Common myeloid progenitor, CD34-positive (primary cell): ENCODE measurements around the gene GALT. TPM values are rescaled to one million over a fixed set of nuclear protein-coding genes. Genes with fewer than 3 reads are reported as not detected.

Experiments
- CTCF ChIA-PET: fragments of 350-600 bp; sonication (Branson Sonifier 250); formaldehyde crosslinking; loops from one replicate; lab custom pipeline; 2021; ENCODE audit warnings: antibody characterized with exemption; lab: Charles Lee
- POLR2A ChIA-PET: fragments of 350-600 bp; sonication (Branson Sonifier 250); formaldehyde crosslinking; loops from one replicate; lab custom pipeline; 2021; ENCODE audit warnings: antibody characterized with exemption; lab: Charles Lee
- DNase-seq, 3 donors: peaks; one replicate each; pipeline versions ENCODE4 v3.0.0 to v3.0.0-alpha.2; 2013
- H3K27ac ChIP-seq, 2 experiments: 1 replicate in 1 of 2; 2 replicates in 1 of 2; pipeline ENCODE4 v1.7.0; 2013; ENCODE audit warnings: inconsistent platforms in 2 of 2, low read length in 2 of 2, mild to moderate bottlenecking in 2 of 2, low read depth in 1 of 2, moderate library complexity in 1 of 2; ENCODE audit not compliant: severe bottlenecking in 2 of 2, insufficient read depth in 1 of 2, poor library complexity in 1 of 2
- H3K27me3 ChIP-seq, 5 experiments: replicated peaks in 2 of 5; 1 replicate in 3 of 5; 2 replicates in 2 of 5; pipeline versions ENCODE4 v1.6.1 to v1.7.0; 2013; ENCODE audit warnings: low read length in 4 of 5, mild to moderate bottlenecking in 2 of 5, moderate library complexity in 2 of 5, inconsistent platforms in 1 of 5; ENCODE audit not compliant: insufficient read depth in 5 of 5, control insufficient read depth in 4 of 5
- H3K36me3 ChIP-seq, 4 experiments: 1 replicate in 2 of 4; 2 replicates in 2 of 4; pipeline versions ENCODE4 v1.6.1 to v1.7.0; 2013; ENCODE audit warnings: low read length in 3 of 4, control low read depth in 1 of 4, mild to moderate bottlenecking in 1 of 4; ENCODE audit not compliant: control insufficient read depth in 4 of 4, insufficient read depth in 4 of 4
- H3K4me1 ChIP-seq, 4 experiments: 1 replicate in 3 of 4; 2 replicates in 1 of 4; pipeline versions ENCODE4 v1.6.1 to v1.7.1; 2013; ENCODE audit warnings: low read length in 3 of 4, mild to moderate bottlenecking in 3 of 4, control low read depth in 1 of 4, inconsistent platforms in 1 of 4, moderate library complexity in 1 of 4; ENCODE audit not compliant: control insufficient read depth in 4 of 4, insufficient read depth in 4 of 4; ENCODE audit errors: control extremely low read depth in 1 of 4
- H3K4me3 ChIP-seq, 7 experiments: 1 replicate in 4 of 7; 2 replicates in 3 of 7; pipeline versions ENCODE4 v1.5.1 to v1.7.0; 2013; ENCODE audit warnings: mild to moderate bottlenecking in 7 of 7, low read length in 6 of 7, moderate library complexity in 6 of 7, inconsistent platforms in 2 of 7, low read depth in 2 of 7, control low read depth in 1 of 7; ENCODE audit not compliant: insufficient read depth in 4 of 7, control insufficient read depth in 1 of 7; ENCODE audit errors: extremely low read depth in 1 of 7
- H3K9me3 ChIP-seq, 5 experiments: 1 replicate in 4 of 5; 2 replicates in 1 of 5; pipeline versions ENCODE4 v1.6.1 to v1.7.1; 2013; ENCODE audit warnings: low read length in 4 of 5, mild to moderate bottlenecking in 2 of 5, inconsistent platforms in 1 of 5, low read depth in 1 of 5, moderate library complexity in 1 of 5; ENCODE audit not compliant: control insufficient read depth in 4 of 5, insufficient read depth in 2 of 5; ENCODE audit errors: control extremely low read depth in 1 of 5
- WGBS: methylation state at CpG from one replicate; pipeline ENCODE4 v1.1.5; 2013; ENCODE audit not compliant: insufficient coverage; 5-methylcytosine and 5-hydroxymethylcytosine counted together
- polyA plus RNA-seq: library from polyadenylated mRNA; unstranded; fragments of 120-200 nt; gene quantifications from one replicate; pipeline ENCODE4 v1.2.1, GENCODE V29; 2013

Gene GALT
- polyA plus RNA-seq = 49.4 TPM

- no peaks in the 10 kb centered on the region for H3K9me3 ChIP-seq
- peaks cover 6 to 36% (median 17%) of the 10 kb centered on the region in 4 experiments for H3K36me3 ChIP-seq
- H3K4me3 ChIP-seq = peak within 1 kb of the TSS; percentile 69 to 90 (median 82)
- ChIA-PET POLR2A (no interaction called here), CTCF (interaction anchor here (1.0 to 7.8 kb wide), 9 partner anchors 10 to 54 kb away, joined by 3 to 96 read pairs (median 4); partner anchors contain the start of genes CCL27, DCTN3 and SIGMAR1)
- WGBS = 8% methylated on average over 36 of the region's 43 CpGs
- DNase-seq = peak; percentile 91 to 95 (median 95)
- H3K27ac ChIP-seq = peak within 1 kb of the TSS; percentile 46 to 78
- H3K27me3 ChIP-seq = no peaks in the 10 kb centered on the region
- peaks cover 9 to 21% (median 19%) of the 10 kb centered on the region in 4 experiments for H3K4me1 ChIP-seq
Observed at GRCh38 chr9:34646211-34647083, at the start of gene GALT. TSS of gene GALT (plus strand) at chr9:34646675. CDS start at chr9:34646705, 30 bp downstream.

DNA sequence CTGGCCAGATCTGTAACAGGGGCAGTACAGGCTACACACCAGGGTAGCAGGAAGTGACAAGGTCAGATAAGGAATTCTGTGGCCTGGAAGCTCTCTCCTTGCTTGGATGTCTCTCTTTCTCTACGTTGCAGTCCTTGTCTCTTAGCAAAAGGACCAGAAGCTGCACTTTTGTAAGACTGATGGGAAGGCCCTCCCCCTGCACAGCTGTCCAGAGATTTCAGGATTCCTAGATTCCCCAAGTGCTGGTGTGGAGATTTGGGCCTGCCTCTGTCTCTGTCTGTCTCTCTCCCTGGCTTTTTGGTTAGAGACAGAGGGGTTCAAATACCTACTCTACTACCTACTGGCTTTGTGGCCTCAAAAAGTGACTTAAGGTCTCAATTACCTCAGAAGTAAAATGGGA, 46.9 kb upstream of the GALT start:
- H3K9me3 ChIP-seq = no peaks in the 10 kb centered on the region
- CTCF ChIA-PET = interaction anchor here (0.6 to 1.9 kb wide), 7 partner anchors 8 to 196 kb away, joined by 3 to 7 read pairs (median 3); partner anchors contain the start of gene SIGMAR1
- 67% methylated on average over 1 of the region's 1 CpG for WGBS

GRCh38 chr9:34600908-34601307, 45.6 kb upstream of the GALT start:
- no peak overlapping the region for H3K27ac ChIP-seq
- 13% methylated on average over 1 of the region's 1 CpG for WGBS
- POLR2A ChIA-PET = no interaction called here

More for the DNA sequence above, 46.9 kb upstream of the GALT start:
- no peak for DNase-seq
- Histone ChIP-seq H3K4me3 (no peak overlapping the region), H3K27ac (no peak overlapping the region), H3K27me3 (peaks cover 0 to 21% (median 9%) of the 10 kb centered on the region in 5 experiments), H3K4me1 (no peaks in the 10 kb centered on the region), H3K36me3 (no peaks in the 10 kb centered on the region)
- POLR2A ChIA-PET = no interaction called here

DNA sequence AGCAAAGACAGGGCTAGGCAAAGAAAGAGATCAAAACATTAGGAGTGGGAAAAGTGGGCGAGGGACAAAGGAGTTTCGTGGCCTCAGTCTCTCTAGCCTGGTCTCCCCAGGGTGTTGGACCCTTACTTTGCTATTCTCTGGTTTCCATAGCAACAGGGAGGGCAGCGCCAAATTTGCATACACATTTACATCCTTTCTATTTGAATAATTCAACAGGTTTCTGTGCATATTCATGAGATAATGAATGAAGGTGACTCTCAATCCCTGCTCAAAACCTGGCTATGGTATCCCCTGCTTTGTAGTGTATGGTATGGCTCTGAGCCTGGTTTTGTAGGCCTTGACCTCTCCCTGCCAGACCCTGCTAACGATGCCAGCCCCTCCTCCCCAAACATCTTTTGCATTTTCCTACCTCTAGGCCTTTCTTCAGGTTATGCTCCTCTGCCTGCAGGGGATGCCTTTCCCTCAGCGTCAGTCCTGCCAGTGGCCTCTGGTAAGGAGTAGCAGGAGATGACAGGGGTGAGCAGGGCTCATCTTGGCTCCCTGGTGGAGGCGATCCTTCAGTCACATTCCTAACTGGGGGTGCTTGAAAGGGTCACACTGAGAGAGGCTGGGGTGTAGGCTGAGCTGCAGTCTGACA, 44.4 kb upstream of the GALT start:
- ChIA-PET CTCF (interaction anchor here (0.9 to 17.0 kb wide), 13 partner anchors 7 to 270 kb away, joined by 3 to 293 read pairs (median 6); partner anchors contain the start of genes ARID3C, RPP25L and SIGMAR1), POLR2A (interaction anchor here (0.7 kb wide), 1 partner anchor 198 kb away, joined by 3 read pairs; no protein-coding TSS in a partner anchor)
- no peak for DNase-seq
- peaks cover 0 to 15% (median 10%) of the 10 kb centered on the region in 5 experiments for H3K27me3 ChIP-seq
- no peaks in the 10 kb centered on the region for H3K9me3 ChIP-seq
- 100% methylated on average over 4 of the region's 6 CpGs for WGBS
- H3K4me3 ChIP-seq = no peak overlapping the region
- no peaks in the 10 kb centered on the region for H3K4me1 ChIP-seq
- H3K36me3 ChIP-seq = no peaks in the 10 kb centered on the region
- H3K27ac ChIP-seq = no peak overlapping the region

More at GRCh38 chr9:34600908-34601307, 45.6 kb upstream of the GALT start:
- CTCF ChIA-PET = interaction anchor here (0.6 to 1.9 kb wide), 9 partner anchors 8 to 315 kb away, joined by 3 to 7 read pairs (median 3); no protein-coding TSS in a partner anchor
- no peak for DNase-seq
- no peaks in the 10 kb centered on the region for H3K4me1 ChIP-seq
- H3K4me3 ChIP-seq = no peak overlapping the region
- no peaks in the 10 kb centered on the region for H3K9me3 ChIP-seq
- H3K36me3 ChIP-seq = no peaks in the 10 kb centered on the region
- peaks cover 0 to 23% (median 12%) of the 10 kb centered on the region in 5 experiments for H3K27me3 ChIP-seq

- Histone ChIP-seq H3K4me1 (no peaks in the 10 kb centered on the region), H3K27ac (no peak overlapping the region), H3K9me3 (no peaks in the 10 kb centered on the region), H3K4me3 (no peak overlapping the region), H3K27me3 (peaks cover 0 to 14% (median 7%) of the 10 kb centered on the region in 5 experiments), H3K36me3 (no peaks in the 10 kb centered on the region)
- 52% methylated on average over 3 of the region's 4 CpGs for WGBS
- DNase-seq = peak; percentile 68 to 88 (median 80)
- POLR2A ChIA-PET = no interaction called here
- CTCF ChIA-PET = interaction anchor here (0.6 to 17.0 kb wide), 27 partner anchors 10 to 270 kb away, joined by 3 to 293 read pairs (median 5); partner anchors contain the start of genes ARID3C and SIGMAR1
Observed at GRCh38 chr9:34603610-34604231, 42.8 kb upstream of the GALT start.

DNA sequence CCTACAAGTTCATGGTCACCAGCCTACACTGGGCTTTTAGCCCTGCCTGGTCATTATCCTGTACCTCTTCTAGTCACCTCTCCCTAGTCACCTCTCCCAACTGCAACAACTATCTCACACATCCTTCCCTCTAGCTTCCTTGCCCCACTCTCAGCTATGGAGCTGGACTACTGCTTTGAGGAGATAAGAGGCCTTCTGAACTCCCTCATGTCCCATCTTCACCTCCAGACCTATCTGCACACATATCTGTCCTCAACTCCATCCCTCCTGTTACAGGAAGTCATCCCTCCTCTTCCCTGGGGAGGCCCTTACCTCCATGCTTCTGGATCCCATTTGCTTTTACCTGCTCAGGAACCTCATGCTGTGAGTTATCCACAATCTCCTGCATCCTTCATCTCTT, 40.3 kb upstream of the GALT start:
- Histone ChIP-seq H3K4me1 (peaks cover 0 to 9% (median 4%) of the 10 kb centered on the region in 4 experiments), H3K4me3 (no peak overlapping the region), H3K27ac (no peak overlapping the region), H3K27me3 (peaks cover 0 to 8% (median 6%) of the 10 kb centered on the region in 5 experiments), H3K36me3 (peaks cover 0 to 7% (median 0%) of the 10 kb centered on the region in 4 experiments), H3K9me3 (no peaks in the 10 kb centered on the region)
- DNase-seq = no peak
- POLR2A ChIA-PET = no interaction called here
- CTCF ChIA-PET = interaction anchor here (0.9 to 17.0 kb wide), 9 partner anchors 13 to 170 kb away, joined by 3 to 293 read pairs (median 7); partner anchors contain the start of genes ARID3C, DCTN3 and SIGMAR1
